HG03196 (cell line): ENCODE data around the gene DCHS1.
"Not testable (repeated sequence)": the region's sequence is repeated elsewhere in the genome, so short reads cannot be mapped to it uniquely, and the experiment has no call there.

Source experiments
- ATAC-seq: cut with Tn5 transposase; IDR thresholded peaks from one replicate; pipeline ENCODE4 v1.9.1; 2021; ENCODE audit not compliant: unreplicated experiment

DCHS1 gene

GRCh38 chr11:6655790-6656583, at the start of gene DCHS1:
Gene DCHS1 (minus strand): TSS chr11:6655809. CDS start chr11:6641613, 14,196 bp downstream.
- ATAC-seq = no peak

GRCh38 chr11:6703247-6704063, 47.8 kb upstream of the DCHS1 start:
- no peak for ATAC-seq

GRCh38 chr11:6701955-6702354, 46.3 kb upstream of the DCHS1 start:
- not testable (repeated sequence) for ATAC-seq

GRCh38 chr11:6695377-6695776, 39.8 kb upstream of the DCHS1 start:
- ATAC-seq = no peak

- ATAC-seq = no peak
These were observed 38.6 kb upstream of the DCHS1 start for GRCh38 chr11:6694229-6694535.

- no peak for ATAC-seq
These were observed 38.0 kb upstream of the DCHS1 start for GRCh38 chr11:6693342-6694228.

- ATAC-seq = no peak
These were observed 36.5 kb upstream of the DCHS1 start for GRCh38 chr11:6692128-6692527.

GRCh38 chr11:6690431-6691132, 35.0 kb upstream of the DCHS1 start:
- ATAC-seq = not testable (repeated sequence)

- ATAC-seq = no peak
These were observed 32.3 kb upstream of the DCHS1 start for GRCh38 chr11:6687876-6688275.

- no peak for ATAC-seq
These were observed 30.4 kb upstream of the DCHS1 start for GRCh38 chr11:6686006-6686405.

GRCh38 chr11:6684068-6684467, 28.5 kb upstream of the DCHS1 start:
- not testable (repeated sequence) for ATAC-seq

GRCh38 chr11:6682936-6683861, 27.6 kb upstream of the DCHS1 start, which contains the start of gene MRPL17:
Gene MRPL17 (minus strand): TSS chr11:6683340. CDS start chr11:6683296, 44 bp downstream.
- ATAC-seq = peak; percentile 92

- ATAC-seq = peak; percentile 17
These were observed 27.0 kb upstream of the DCHS1 start for GRCh38 chr11:6682591-6682935.

- ATAC-seq = no peak
These were observed 26.3 kb upstream of the DCHS1 start for GRCh38 chr11:6681949-6682348.

GRCh38 chr11:6681505-6681904, 25.9 kb upstream of the DCHS1 start:
- no peak for ATAC-seq

GRCh38 chr11:6677018-6677417, 21.4 kb upstream of the DCHS1 start:
- ATAC-seq = no peak

GRCh38 chr11:6674862-6675261, 19.3 kb upstream of the DCHS1 start:
- no peak for ATAC-seq

GRCh38 chr11:6674219-6674597, 18.6 kb upstream of the DCHS1 start:
- no peak for ATAC-seq

GRCh38 chr11:6673523-6674218, 18.1 kb upstream of the DCHS1 start:
- ATAC-seq = no peak
